Hepatocyte (in vitro differentiated cells): ENCODE measurements around the gene DPP9. TPM values are rescaled to one million over a fixed set of nuclear protein-coding genes. Genes with fewer than 3 reads are reported as not detected.

Source experiments
- DNase-seq: peaks from one replicate; pipeline ENCODE4 v3.0.0-alpha.2; 2016; ENCODE audit warnings: low spot score
- H2AFZ ChIP-seq: fragments of 200-600 bp; sonication (generic); 2 replicates; pipeline ENCODE4 v1.6.0; 2016; ENCODE audit warnings: antibody characterized with exemption, mild to moderate bottlenecking
- H3K27ac ChIP-seq: fragments of 200-600 bp; sonication (generic); 2 replicates; pipeline ENCODE4 v1.5.1; 2016; ENCODE audit warnings: mild to moderate bottlenecking
- H3K27me3 ChIP-seq: fragments of 200-600 bp; sonication (generic); 2 replicates; pipeline ENCODE4 v1.6.1; 2016
- H3K36me3 ChIP-seq: fragments of 200-600 bp; sonication (generic); replicated peaks from 2 replicates; pipeline ENCODE4 v1.5.1; 2016; ENCODE audit warnings: low read depth; ENCODE audit not compliant: insufficient read depth
- H3K4me1 ChIP-seq: fragments of 200-600 bp; sonication (generic); 2 replicates; pipeline ENCODE4 v1.5.1; 2016; ENCODE audit warnings: mild to moderate bottlenecking, moderate library complexity; ENCODE audit not compliant: insufficient read depth
- H3K4me2 ChIP-seq: fragments of 200-600 bp; sonication (generic); 2 replicates; pipeline ENCODE4 v1.6.0; 2016
- H3K4me3 ChIP-seq: fragments of 200-600 bp; sonication (generic); 2 replicates; pipeline ENCODE4 v1.5.1; 2016; ENCODE audit warnings: mild to moderate bottlenecking
- H3K79me2 ChIP-seq: fragments of 200-600 bp; sonication (generic); 2 replicates; pipeline ENCODE4 v1.6.0; 2017; ENCODE audit warnings: mild to moderate bottlenecking
- H3K9me2 ChIP-seq: fragments of 200-600 bp; sonication (generic); replicated peaks from 2 replicates; pipeline ENCODE4 v1.6.0; 2017; ENCODE audit warnings: mild to moderate bottlenecking; ENCODE audit not compliant: insufficient read depth
- H3K9me3 ChIP-seq: fragments of 200-600 bp; sonication (generic); 2 replicates; pipeline ENCODE4 v1.5.1; 2016; ENCODE audit warnings: low read depth, mild to moderate bottlenecking
- H4K20me1 ChIP-seq: fragments of 200-600 bp; sonication (generic); 2 replicates; pipeline ENCODE4 v1.6.0; 2016; ENCODE audit warnings: mild to moderate bottlenecking; ENCODE audit not compliant: insufficient read depth, poor library complexity, severe bottlenecking
- EZH2 ChIP-seq: fragments of 200-600 bp; sonication (generic); IDR thresholded peaks from 2 replicates; pipeline ENCODE4 v1.6.1; 2016; ENCODE audit warnings: antibody characterized with exemption, mild to moderate bottlenecking, borderline replicate concordance
- EZH2phosphoT487 ChIP-seq: fragments of 200-600 bp; sonication (generic); IDR thresholded peaks from one replicate; pipeline ENCODE4 v1.6.1; 2018; ENCODE audit warnings: antibody characterized with exemption, mild to moderate bottlenecking, low read depth, moderate library complexity; ENCODE audit not compliant: unreplicated experiment, severe bottlenecking
- WGBS: methylation state at CpG from one replicate; pipeline ENCODE4 v1.1.6; 2016; ENCODE audit warnings: low lambda C conversion rate; ENCODE audit errors: missing lambda C conversion rate; 5-methylcytosine and 5-hydroxymethylcytosine counted together
- polyA plus RNA-seq: library from polyadenylated mRNA; unstranded; fragments of >200 nt; fragmentation: Nextera tagmentation; extraction: Ambion mirVana; gene quantifications from 2 replicates; pipeline ENCODE4 v1.2.1, GENCODE V29; 2016
- total RNA-seq: library from RNA; depleted of rRNA; stranded (reverse); fragments of >200 nt; gene quantifications from 2 replicates; pipeline ENCODE4 v1.2.3, GENCODE V29; 2014
- TF ChIP-seq, protein P1 (sequence below): fragments of 200-600 bp; sonication (generic); IDR thresholded peaks from 2 replicates; pipeline ENCODE4 v1.5.1; 2016; ENCODE audit warnings: antibody characterized with exemption, mild to moderate bottlenecking; ENCODE audit not compliant: poor library complexity

Gene DPP9
- total and polyA plus RNA-seq, 2 experiments from 2014 or later, result 27.6 to 32.7 TPM

DNA sequence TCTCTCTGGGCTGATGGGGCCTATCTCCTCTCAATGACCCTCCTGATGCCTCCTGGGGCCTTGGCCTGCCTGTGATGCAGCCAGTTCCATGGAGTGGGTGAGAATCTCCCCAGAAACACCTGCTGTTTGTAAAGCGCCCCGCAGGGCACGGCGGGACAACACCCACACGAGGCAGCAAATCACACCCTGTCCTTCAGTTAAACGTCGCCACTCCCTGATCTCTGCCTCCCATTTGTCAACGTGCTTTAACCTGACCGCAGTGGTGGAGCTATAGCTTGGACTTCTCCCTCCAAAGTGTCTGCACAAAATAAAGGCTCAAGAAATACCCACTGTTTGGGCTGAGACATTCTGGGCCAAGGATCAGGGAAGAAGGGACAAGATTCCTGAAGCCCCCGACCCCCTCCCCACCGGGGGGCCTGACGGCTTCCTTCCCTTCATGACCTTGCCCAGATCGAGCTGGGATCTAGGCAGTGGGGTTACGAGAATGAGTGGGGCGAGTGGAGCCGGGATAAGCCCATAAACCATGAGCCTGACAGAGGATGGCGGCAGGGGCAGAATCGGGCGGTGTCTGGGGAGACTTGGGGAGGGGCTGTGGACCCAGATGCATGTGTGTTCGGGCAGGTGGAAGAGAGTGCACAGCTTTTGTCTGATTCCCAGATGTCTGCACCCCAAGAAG, 61.5 kb downstream of the DPP9 start:
- H4K20me1 ChIP-seq, result no peaks in the 10 kb centered on the region
- no peaks in the 10 kb centered on the region for H3K36me3 ChIP-seq
- no peak overlapping the region for H3K27ac ChIP-seq
- H2AFZ ChIP-seq, result no peak overlapping the region
- H3K4me1 ChIP-seq, result no peaks in the 10 kb centered on the region
- H3K27me3 ChIP-seq, result no peaks in the 10 kb centered on the region
- H3K4me3 ChIP-seq, result no peak overlapping the region
- no peak overlapping the region for H3K4me2 ChIP-seq
- H3K9me3 ChIP-seq, result no peaks in the 10 kb centered on the region
- 92% methylated on average over 20 of the region's 20 CpGs for WGBS
- H3K9me2 ChIP-seq, result no peaks in the 10 kb centered on the region
- H3K79me2 ChIP-seq, result peaks cover 6% of the 10 kb centered on the region
- no peak for DNase-seq
- TF ChIP-seq, protein P1, sequence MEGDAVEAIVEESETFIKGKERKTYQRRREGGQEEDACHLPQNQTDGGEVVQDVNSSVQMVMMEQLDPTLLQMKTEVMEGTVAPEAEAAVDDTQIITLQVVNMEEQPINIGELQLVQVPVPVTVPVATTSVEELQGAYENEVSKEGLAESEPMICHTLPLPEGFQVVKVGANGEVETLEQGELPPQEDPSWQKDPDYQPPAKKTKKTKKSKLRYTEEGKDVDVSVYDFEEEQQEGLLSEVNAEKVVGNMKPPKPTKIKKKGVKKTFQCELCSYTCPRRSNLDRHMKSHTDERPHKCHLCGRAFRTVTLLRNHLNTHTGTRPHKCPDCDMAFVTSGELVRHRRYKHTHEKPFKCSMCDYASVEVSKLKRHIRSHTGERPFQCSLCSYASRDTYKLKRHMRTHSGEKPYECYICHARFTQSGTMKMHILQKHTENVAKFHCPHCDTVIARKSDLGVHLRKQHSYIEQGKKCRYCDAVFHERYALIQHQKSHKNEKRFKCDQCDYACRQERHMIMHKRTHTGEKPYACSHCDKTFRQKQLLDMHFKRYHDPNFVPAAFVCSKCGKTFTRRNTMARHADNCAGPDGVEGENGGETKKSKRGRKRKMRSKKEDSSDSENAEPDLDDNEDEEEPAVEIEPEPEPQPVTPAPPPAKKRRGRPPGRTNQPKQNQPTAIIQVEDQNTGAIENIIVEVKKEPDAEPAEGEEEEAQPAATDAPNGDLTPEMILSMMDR, result no peak
- TF ChIP-seq EZH2phosphoT487 (no peak), EZH2 (no peak)

DNA sequence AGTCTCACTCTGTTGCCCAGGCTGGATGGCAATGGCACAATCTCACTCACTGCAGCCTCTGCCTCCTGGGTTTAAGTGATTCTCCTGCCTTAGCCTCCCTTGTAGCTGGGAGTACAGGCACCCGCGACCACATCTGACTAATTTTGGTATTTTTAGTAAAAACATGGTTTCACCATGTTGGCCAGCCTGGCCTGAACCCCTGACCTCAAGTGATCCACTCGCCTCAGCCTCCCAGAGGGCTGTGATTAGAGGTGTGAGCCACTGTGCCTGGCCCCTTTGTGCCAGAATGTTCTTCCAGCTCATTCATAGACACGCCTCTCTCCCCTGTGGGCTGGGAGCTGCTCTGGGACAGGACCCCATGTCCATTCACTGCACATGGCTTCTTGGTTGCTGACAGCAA, 62.6 kb downstream of the DPP9 start:
- 95% methylated on average over 4 of the region's 4 CpGs for WGBS
- DNase-seq, result no peak
- no peaks in the 10 kb centered on the region for H3K9me2 ChIP-seq

DNA sequence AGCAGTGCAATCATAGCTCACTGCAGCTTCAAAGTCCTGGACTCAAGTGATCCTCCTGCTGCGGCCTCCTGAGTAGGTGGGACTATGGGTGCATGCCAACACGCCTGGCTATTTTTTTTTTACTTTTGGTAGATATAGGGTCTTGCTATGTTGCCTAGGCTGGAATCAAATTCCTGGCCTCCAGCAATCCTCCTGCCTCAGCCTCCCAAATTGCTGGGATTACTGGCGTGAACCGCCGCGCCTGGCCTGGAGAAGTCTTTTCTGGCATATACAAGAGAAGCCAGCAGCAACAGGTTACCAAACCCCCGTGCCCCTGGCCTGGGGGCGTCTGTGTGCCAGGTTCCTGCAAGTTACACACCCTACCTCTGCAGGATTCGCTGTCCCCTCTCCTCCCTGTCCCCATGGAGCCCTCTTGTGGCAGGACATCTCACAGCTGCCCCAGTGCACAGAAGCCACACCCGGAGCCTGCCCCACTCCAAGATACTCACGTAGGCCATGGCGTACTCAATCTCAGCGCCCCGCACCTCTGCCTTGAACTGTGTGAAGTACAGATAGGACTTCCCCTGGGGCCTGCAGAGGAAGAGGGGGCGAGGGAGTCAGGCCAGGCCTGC, 63.4 kb downstream of the DPP9 start:
- Histone ChIP-seq H4K20me1 (no peaks in the 10 kb centered on the region), H3K4me1 (no peaks in the 10 kb centered on the region), H3K9me3 (no peaks in the 10 kb centered on the region), H3K4me3 (no peak overlapping the region), H2AFZ (no peak overlapping the region), H3K27ac (no peak overlapping the region), H3K79me2 (peaks cover 6% of the 10 kb centered on the region), H3K27me3 (no peaks in the 10 kb centered on the region), H3K9me2 (no peaks in the 10 kb centered on the region), H3K4me2 (no peak overlapping the region), H3K36me3 (no peaks in the 10 kb centered on the region)
- WGBS, result 88% methylated on average over 15 of the region's 15 CpGs
- DNase-seq, result peak; percentile 48
- no peak for TF ChIP-seq EZH2
- TF ChIP-seq, protein P1, result peak; percentile 24
- TF ChIP-seq EZH2phosphoT487, result no peak

More for the DNA sequence above, 62.6 kb downstream of the DPP9 start:
- H3K4me3 ChIP-seq, result no peak overlapping the region
- no peak overlapping the region for H3K27ac ChIP-seq
- H3K4me1 ChIP-seq, result no peaks in the 10 kb centered on the region
- no peak overlapping the region for H2AFZ ChIP-seq
- H3K36me3 ChIP-seq, result no peaks in the 10 kb centered on the region
- H3K9me3 ChIP-seq, result no peaks in the 10 kb centered on the region
- H4K20me1 ChIP-seq, result no peaks in the 10 kb centered on the region
- no peak overlapping the region for H3K4me2 ChIP-seq
- TF ChIP-seq EZH2, result no peak
- TF ChIP-seq, protein P1, result no peak
- TF ChIP-seq EZH2phosphoT487, result no peak
- H3K79me2 ChIP-seq, result peaks cover 6% of the 10 kb centered on the region
- H3K27me3 ChIP-seq, result no peaks in the 10 kb centered on the region
